Measurements from ENCODE around the gene SPRED2. TPM values are rescaled to one million over a fixed set of nuclear protein-coding genes. Genes with fewer than 3 reads are reported as not detected.
"Not testable (repeated sequence)": the region's sequence is repeated elsewhere in the genome, so short reads cannot be mapped to it uniquely, and the experiment has no call there.

The SPRED2 gene
- total and polyA plus RNA-seq, 3 donors from 2014 or later = 10.0 to 14.1 (median 11.3) TPM

GRCh38 chr2:65317841-65318240, 114.6 kb downstream of the SPRED2 start:
- no peaks in the 10 kb centered on the region for H3K9me3 ChIP-seq
- H3K4me3 ChIP-seq = no peak overlapping the region
- TF ChIP-seq POLR2A (IDR thresholded peaks at IDR 0.05) = no peak
- no peak for TF ChIP-seq CTCF (IDR thresholded peaks at IDR 0.05)
- intact Hi-C loops (cut with DNase I; ENCODE audit: low total_unique reads) = no loop called here
- no peak for DNase-seq
- H3K36me3 ChIP-seq (ENCODE audit: low read depth, missing control alignments) = no peaks in the 10 kb centered on the region
- WGBS, 2 donors = 91 to 97% methylated on average over 7 of the region's 7 CpGs
- H3K27me3 ChIP-seq = no peaks in the 10 kb centered on the region
- no peaks in the 10 kb centered on the region for H3K4me1 ChIP-seq
- no peak overlapping the region for H3K27ac ChIP-seq

- 83 to 88% methylated on average over 6 to 7 of the region's 7 CpGs for WGBS, 2 donors
- H3K27ac ChIP-seq; H3K36me3 ChIP-seq (ENCODE audit: low read depth, missing control alignments); DNase-seq; H3K27me3 ChIP-seq; H3K4me1 ChIP-seq; H3K9me3 ChIP-seq; intact Hi-C loops (cut with DNase I; ENCODE audit: low total_unique reads); H3K4me3 ChIP-seq: not testable (repeated sequence)
These were observed 115.0 kb downstream of the SPRED2 start for GRCh38 chr2:65317351-65317750.

- 45 to 70% methylated on average over 6 of the region's 6 CpGs for WGBS, 2 donors
- Histone ChIP-seq H3K4me1 (no peaks in the 10 kb centered on the region), H3K36me3 (ENCODE audit: low read depth, missing control alignments) (no peaks in the 10 kb centered on the region), H3K27ac (no peak overlapping the region), H3K9me3 (no peaks in the 10 kb centered on the region), H3K4me3 (no peak overlapping the region), H3K27me3 (no peaks in the 10 kb centered on the region)
- no peak for TF ChIP-seq CTCF (IDR thresholded peaks at IDR 0.05)
- TF ChIP-seq POLR2A (IDR thresholded peaks at IDR 0.05) = no peak
- peak; percentile 74 for DNase-seq
- intact Hi-C loops (cut with DNase I; ENCODE audit: low total_unique reads) = no loop called here
These were observed 116.3 kb downstream of the SPRED2 start for GRCh38 chr2:65316072-65316471.

- WGBS, 2 donors = 84 to 90% methylated on average over 8 of the region's 8 CpGs
- Histone ChIP-seq H3K27ac (no peak overlapping the region), H3K4me3 (no peak overlapping the region), H3K27me3 (no peaks in the 10 kb centered on the region), H3K4me1 (peaks cover 3% of the 10 kb centered on the region), H3K36me3 (ENCODE audit: low read depth, missing control alignments) (no peaks in the 10 kb centered on the region), H3K9me3 (no peaks in the 10 kb centered on the region)
- TF ChIP-seq POLR2A (IDR thresholded peaks at IDR 0.05) (no peak), CTCF (IDR thresholded peaks at IDR 0.05) (no peak)
- no peak for DNase-seq
- intact Hi-C loops (cut with DNase I; ENCODE audit: low total_unique reads) = no loop called here
These were observed 117.5 kb downstream of the SPRED2 start for GRCh38 chr2:65314801-65315441.

- intact Hi-C loops (cut with DNase I; ENCODE audit: low total_unique reads) = no loop called here
- no peak overlapping the region for H3K27ac ChIP-seq
- no peaks in the 10 kb centered on the region for H3K9me3 ChIP-seq
- no peak for TF ChIP-seq CTCF (IDR thresholded peaks at IDR 0.05)
- no peak for TF ChIP-seq POLR2A (IDR thresholded peaks at IDR 0.05)
- WGBS, 2 donors = 62 to 80% methylated on average over 15 to 24 of the region's 24 CpGs
- H3K27me3 ChIP-seq = no peaks in the 10 kb centered on the region
- no peaks in the 10 kb centered on the region for H3K36me3 ChIP-seq (ENCODE audit: low read depth, missing control alignments)
- DNase-seq = no peak
- H3K4me3 ChIP-seq = peak overlapping the region; percentile 18 to 20
- H3K4me1 ChIP-seq = peaks cover 6% of the 10 kb centered on the region
These were observed 118.5 kb downstream of the SPRED2 start for GRCh38 chr2:65313954-65314256.

Data from testis (tissue), 3 donors.